ENCODE results near the gene TXLNA. TPM values are rescaled to one million over a fixed set of nuclear protein-coding genes. Genes with fewer than 3 reads are reported as not detected.

TXLNA gene
- total RNA-seq, 2 experiments from 2014 or later, result 79.7 to 79.8 TPM

- no peak for ATAC-seq
- POLR2A ChIA-PET, result interaction anchor here (1.1 to 3.3 kb wide), 4 partner anchors 11 to 155 kb away, joined by 4 to 22 read pairs (median 7); partner anchors contain the start of genes CCDC28B, IQCC and LCK
- no peak overlapping the region for H3K27ac Mint-ChIP-seq
Observed at GRCh38 chr1:32216566-32216965, 37.1 kb downstream of the TXLNA start.

GRCh38 chr1:32219022-32219421 is 39.5 kb downstream of the TXLNA start:
- Mint-ChIP-seq H3K36me3 (ENCODE audit: low read depth) (peaks cover 9% of the 10 kb centered on the region), H3K27ac (no peak overlapping the region), H3K27me3 (ENCODE audit: low read depth) (no peaks in the 10 kb centered on the region), H3K9me3 (ENCODE audit: insufficient read depth) (no peaks in the 10 kb centered on the region), H3K4me1 (ENCODE audit: low read depth) (peaks cover 36% of the 10 kb centered on the region), H3K4me3 (no peak overlapping the region)
- DNase-seq, result no peak
- ATAC-seq, result no peak
- ChIA-PET CTCF (no interaction called here), POLR2A (interaction anchor here (1.1 to 1.7 kb wide), 2 partner anchors 13 to 31 kb away, joined by 3 to 4 read pairs; no protein-coding TSS in a partner anchor)

More at GRCh38 chr1:32216566-32216965, 37.1 kb downstream of the TXLNA start:
- Mint-ChIP-seq H3K27me3 (ENCODE audit: low read depth) (no peaks in the 10 kb centered on the region), H3K9me3 (ENCODE audit: insufficient read depth) (no peaks in the 10 kb centered on the region), H3K36me3 (ENCODE audit: low read depth) (peaks cover 2% of the 10 kb centered on the region), H3K4me3 (no peak overlapping the region), H3K4me1 (ENCODE audit: low read depth) (peaks cover 22% of the 10 kb centered on the region)
- DNase-seq, result no peak
- CTCF ChIA-PET, result interaction anchor here (0.8 to 4.3 kb wide), 38 partner anchors 10 to 303 kb away, joined by 3 to 58 read pairs (median 6); partner anchors contain the start of genes BSDC1, CCDC28B, FAM167B and HDAC1

- CTCF ChIA-PET, result interaction anchor here (1.0 to 5.5 kb wide), 3 partner anchors 20 to 101 kb away, joined by 3 to 26 read pairs (median 3); partner anchors contain the start of gene FAM167B
- peak overlapping the region; percentile 97 for H3K4me3 Mint-ChIP-seq
- POLR2A ChIA-PET, result interaction anchor here (1.3 to 3.3 kb wide), 5 partner anchors 9 to 115 kb away, joined by 4 to 13 read pairs (median 4); partner anchors contain the start of genes HDAC1 and MARCKSL1
Observed at GRCh38 chr1:32220746-32221580, 41.5 kb downstream of the TXLNA start.

GRCh38 chr1:32221581-32221979 is 42.1 kb downstream of the TXLNA start:
- peak overlapping the region; percentile 97 for H3K4me3 Mint-ChIP-seq
- ChIA-PET POLR2A (interaction anchor here (1.3 to 3.3 kb wide), 5 partner anchors 10 to 114 kb away, joined by 4 to 13 read pairs (median 4); partner anchors contain the start of genes HDAC1 and MARCKSL1), CTCF (interaction anchor here (1.2 to 5.5 kb wide), 2 partner anchors 27 to 100 kb away, joined by 3 to 26 read pairs; partner anchors contain the start of gene FAM167B)
- H3K27me3 Mint-ChIP-seq (ENCODE audit: low read depth), result no peaks in the 10 kb centered on the region
- peaks cover 23% of the 10 kb centered on the region for H3K36me3 Mint-ChIP-seq (ENCODE audit: low read depth)
- peak overlapping the region; percentile 98 for H3K27ac Mint-ChIP-seq
- DNase-seq (no peak), ATAC-seq (no peak)
- peaks cover 31% of the 10 kb centered on the region for H3K4me1 Mint-ChIP-seq (ENCODE audit: low read depth)
- no peaks in the 10 kb centered on the region for H3K9me3 Mint-ChIP-seq (ENCODE audit: insufficient read depth)

More at GRCh38 chr1:32220746-32221580, 41.5 kb downstream of the TXLNA start:
- Mint-ChIP-seq H3K4me1 (ENCODE audit: low read depth) (peaks cover 34% of the 10 kb centered on the region), H3K9me3 (ENCODE audit: insufficient read depth) (no peaks in the 10 kb centered on the region), H3K36me3 (ENCODE audit: low read depth) (peaks cover 19% of the 10 kb centered on the region), H3K27me3 (ENCODE audit: low read depth) (no peaks in the 10 kb centered on the region), H3K27ac (peak overlapping the region; percentile 98)
- ATAC-seq (no peak), DNase-seq (no peak)

- DNase-seq (peak; percentile 96), ATAC-seq (peak; percentile 86)
- H3K9me3 Mint-ChIP-seq (ENCODE audit: insufficient read depth), result no peaks in the 10 kb centered on the region
- H3K27ac Mint-ChIP-seq, result peak within 1 kb of the TSS; percentile 98
- CTCF ChIA-PET, result interaction anchor here (0.9 to 5.5 kb wide), 2 partner anchors 26 to 35 kb away, joined by 3 to 26 read pairs; partner anchors contain the start of gene FAM167B
- H3K27me3 Mint-ChIP-seq (ENCODE audit: low read depth), result no peaks in the 10 kb centered on the region
- peaks cover 31% of the 10 kb centered on the region for H3K4me1 Mint-ChIP-seq (ENCODE audit: low read depth)
- POLR2A ChIA-PET, result interaction anchor here (1.0 to 3.3 kb wide), 6 partner anchors 10 to 113 kb away, joined by 3 to 13 read pairs (median 4); partner anchors contain the start of genes CCDC28B and MARCKSL1
- H3K4me3 Mint-ChIP-seq, result peak within 1 kb of the TSS; percentile 97
- peaks cover 23% of the 10 kb centered on the region for H3K36me3 Mint-ChIP-seq (ENCODE audit: low read depth)
Observed at GRCh38 chr1:32221980-32222755, 42.7 kb downstream of the TXLNA start, which contains the start of the genes EIF3I and TMEM234. EIF3I (plus strand) TSS chr1:32222407; CDS start chr1:32222442, 35 bp downstream. TMEM234 (minus strand) TSS chr1:32222353; CDS start chr1:32222322, 31 bp downstream.

GRCh38 chr1:32223683-32224082 is 44.2 kb downstream of the TXLNA start:
- Mint-ChIP-seq H3K9me3 (ENCODE audit: insufficient read depth) (no peaks in the 10 kb centered on the region), H3K27me3 (ENCODE audit: low read depth) (no peaks in the 10 kb centered on the region), H3K27ac (peak overlapping the region; percentile 98), H3K36me3 (ENCODE audit: low read depth) (peaks cover 38% of the 10 kb centered on the region), H3K4me1 (ENCODE audit: low read depth) (peaks cover 31% of the 10 kb centered on the region), H3K4me3 (peak overlapping the region; percentile 97)
- POLR2A ChIA-PET, result no interaction called here
- DNase-seq (no peak), ATAC-seq (no peak)
- CTCF ChIA-PET, result interaction anchor here (1.1 to 5.5 kb wide), 4 partner anchors 17 to 68 kb away, joined by 3 to 26 read pairs (median 6); partner anchors contain the start of genes FAM167B and HDAC1

- Mint-ChIP-seq H3K27ac (peak overlapping the region; percentile 80), H3K36me3 (ENCODE audit: low read depth) (peaks cover 44% of the 10 kb centered on the region), H3K4me1 (ENCODE audit: low read depth) (peaks cover 31% of the 10 kb centered on the region), H3K27me3 (ENCODE audit: low read depth) (no peaks in the 10 kb centered on the region), H3K4me3 (peak overlapping the region; percentile 42), H3K9me3 (ENCODE audit: insufficient read depth) (no peaks in the 10 kb centered on the region)
- no peak for ATAC-seq
- ChIA-PET CTCF (interaction anchor here (1.1 to 5.5 kb wide), 3 partner anchors 16 to 66 kb away, joined by 3 to 26 read pairs (median 8); partner anchors contain the start of gene FAM167B), POLR2A (no interaction called here)
- DNase-seq, result no peak
Observed at GRCh38 chr1:32224285-32224684, 44.8 kb downstream of the TXLNA start.

GRCh38 chr1:32228771-32229170 is 49.3 kb downstream of the TXLNA start:
- POLR2A ChIA-PET, result interaction anchor here (0.6 to 1.1 kb wide), 3 partner anchors 21 to 23 kb away, joined by 3 to 6 read pairs (median 3); partner anchors contain the start of genes IQCC and LCK
- no peaks in the 10 kb centered on the region for H3K27me3 Mint-ChIP-seq (ENCODE audit: low read depth)
- ATAC-seq (no peak), DNase-seq (no peak)
- H3K36me3 Mint-ChIP-seq (ENCODE audit: low read depth), result peaks cover 50% of the 10 kb centered on the region
- H3K4me1 Mint-ChIP-seq (ENCODE audit: low read depth), result peaks cover 7% of the 10 kb centered on the region
- CTCF ChIA-PET, result interaction anchor here (1.2 to 2.2 kb wide), 5 partner anchors 11 to 144 kb away, joined by 3 to 11 read pairs (median 4); partner anchors contain the start of gene FAM167B
- no peak overlapping the region for H3K4me3 Mint-ChIP-seq
- H3K27ac Mint-ChIP-seq, result no peak overlapping the region
- H3K9me3 Mint-ChIP-seq (ENCODE audit: insufficient read depth), result no peaks in the 10 kb centered on the region

- no peaks in the 10 kb centered on the region for H3K4me1 Mint-ChIP-seq (ENCODE audit: low read depth)
- H3K9me3 Mint-ChIP-seq (ENCODE audit: insufficient read depth), result no peaks in the 10 kb centered on the region
- H3K27ac Mint-ChIP-seq, result no peak overlapping the region
- peaks cover 35% of the 10 kb centered on the region for H3K36me3 Mint-ChIP-seq (ENCODE audit: low read depth)
- no peak overlapping the region for H3K4me3 Mint-ChIP-seq
- ChIA-PET CTCF (interaction anchor here (2.2 kb wide), 1 partner anchor 17 kb away, joined by 7 read pairs; no protein-coding TSS in a partner anchor), POLR2A (interaction anchor here (0.7 to 0.9 kb wide), 2 partner anchors 9 to 18 kb away, joined by 3 to 6 read pairs; no protein-coding TSS in a partner anchor)
- H3K27me3 Mint-ChIP-seq (ENCODE audit: low read depth), result no peaks in the 10 kb centered on the region
- no peak for ATAC-seq
- no peak for DNase-seq
Observed at GRCh38 chr1:32231843-32232432, 52.5 kb downstream of the TXLNA start.

GRCh38 chr1:32232558-32233304 is 53.3 kb downstream of the TXLNA start:
- no peaks in the 10 kb centered on the region for H3K27me3 Mint-ChIP-seq (ENCODE audit: low read depth)
- CTCF ChIA-PET, result interaction anchor here (2.2 kb wide), 1 partner anchor 16 kb away, joined by 7 read pairs; no protein-coding TSS in a partner anchor
- H3K9me3 Mint-ChIP-seq (ENCODE audit: insufficient read depth), result no peaks in the 10 kb centered on the region
- POLR2A ChIA-PET, result interaction anchor here (0.9 kb wide), 1 partner anchor 17 kb away, joined by 3 read pairs; no protein-coding TSS in a partner anchor
- DNase-seq, result no peak
- no peaks in the 10 kb centered on the region for H3K4me1 Mint-ChIP-seq (ENCODE audit: low read depth)
- H3K27ac Mint-ChIP-seq, result no peak overlapping the region
- H3K36me3 Mint-ChIP-seq (ENCODE audit: low read depth), result peaks cover 29% of the 10 kb centered on the region
- no peak overlapping the region for H3K4me3 Mint-ChIP-seq
- ATAC-seq, result no peak
